A549 (cell line): ENCODE data around the gene SWI5. TPM values are rescaled to one million over a fixed set of nuclear protein-coding genes. Genes with fewer than 3 reads are reported as not detected.

Experiments
- ATAC-seq, 2 experiments: fragments of 200-7000 bp in 1 of 2; fragments of >200 bp in 1 of 2; cut with Nextera tagmentation in 1 of 2; cut with Tn5 transposase in 1 of 2; 3 replicates each; pipeline versions ENCODE4 v1.8.0 to v1.9.1; 2018 to 2020; ENCODE audit warnings: mild to moderate bottlenecking in 1 of 2, moderate library complexity in 1 of 2
- CTCF ChIA-PET: fragments of 300-600 bp; sonication (Branson Sonifier 250); formaldehyde crosslinking; extraction: SDS; loops from one replicate; lab custom pipeline; 2021; ENCODE audit warnings: antibody characterized with exemption, inconsistent platforms; lab: Yijun Ruan, JAX
- POLR2A ChIA-PET: fragments of 350-600 bp; formaldehyde crosslinking; extraction: SDS; loops from one replicate; lab custom pipeline; 2021; ENCODE audit warnings: antibody characterized with exemption, inconsistent platforms; lab: Yijun Ruan, JAX
- DNase-seq, 2 experiments: peaks; one replicate each; pipeline versions ENCODE4 v3.0.0 to v3.0.0-alpha.2; 2011 to 2016; ENCODE audit warnings: low read depth in 1 of 2, low spot score in 1 of 2
- FAIRE-seq: peaks from 2 replicates; lab custom pipeline; 2011; peaks lifted over from hg19 to GRCh38; lab: Jason Lieb, UNC
- H3K27ac ChIP-seq, 2 experiments: fragments of >200 bp; sonication (Bioruptor Twin); formaldehyde crosslinking; 3 replicates each; pipeline ENCODE4 v1.5.1; 2016 to 2017
- H3K4me1 ChIP-seq: fragments of >200 bp; sonication (Bioruptor Twin); formaldehyde crosslinking; 3 replicates; pipeline ENCODE4 v1.6.1; 2016
- H3K4me2 ChIP-seq: fragments of >200 bp; sonication (Bioruptor Twin); formaldehyde crosslinking; 3 replicates; pipeline ENCODE4 v1.6.1; 2016
- H3K4me3 ChIP-seq: fragments of >200 bp; sonication (Bioruptor Twin); formaldehyde crosslinking; 3 replicates; pipeline ENCODE4 v1.5.1; 2016
- H3K9me3 ChIP-seq: fragments of >200 bp; sonication (Bioruptor Twin); formaldehyde crosslinking; 3 replicates; pipeline ENCODE4 v1.6.1; 2016
- CHD4 ChIP-seq: fragments of 200-600 bp; sonication (generic); IDR thresholded peaks from 2 replicates; pipeline ENCODE4 v1.6.1; 2016; ENCODE audit warnings: antibody characterized with exemption, mild to moderate bottlenecking, borderline replicate concordance
- EHMT2 ChIP-seq: fragments of 200-600 bp; sonication (generic); IDR thresholded peaks from 2 replicates; pipeline ENCODE4 v1.6.1; 2016; ENCODE audit warnings: antibody characterized with exemption, low read depth, mild to moderate bottlenecking, moderate library complexity
- ESRRA ChIP-seq: fragments of 150-350 bp; IDR thresholded peaks from 2 replicates; pipeline ENCODE4 v1.6.1; 2014; ENCODE audit warnings: mild to moderate bottlenecking, low read length, borderline replicate concordance
- HOXA7 ChIP-seq: fragments of 250-450 bp; sonication (Bioruptor Pico); IDR thresholded peaks from 2 replicates; pipeline ENCODE4 v1.5.0; 2020; ENCODE audit warnings: mild to moderate bottlenecking, moderate library complexity
- HOXB5 ChIP-seq: fragments of 250-450 bp; sonication (Bioruptor Pico); IDR thresholded peaks from 2 replicates; pipeline ENCODE4 v1.5.0; 2020; ENCODE audit warnings: mild to moderate bottlenecking, moderate library complexity
- JUNB ChIP-seq: fragments of >200 bp; sonication (Bioruptor Twin); formaldehyde crosslinking; IDR thresholded peaks from 2 replicates; pipeline ENCODE4 v1.6.1; 2016
- KDM5A ChIP-seq: fragments of 200-600 bp; sonication (generic); IDR thresholded peaks from 2 replicates; pipeline ENCODE4 v1.6.1; 2016; ENCODE audit warnings: antibody characterized with exemption, mild to moderate bottlenecking
- MAFK ChIP-seq: fragments of 450-650 bp; IDR thresholded peaks from 2 replicates; pipeline ENCODE4 v1.6.1; 2014; ENCODE audit not compliant: partially characterized antibody
- MAZ ChIP-seq: fragments of 150-350 bp; IDR thresholded peaks from 2 replicates; pipeline ENCODE4 v1.6.1; 2014; ENCODE audit warnings: antibody characterized with exemption, low read depth, low read length, borderline replicate concordance
- MYC ChIP-seq: IDR thresholded peaks from 2 replicates; pipeline ENCODE4 v1.6.1; 2012; ENCODE audit warnings: mild to moderate bottlenecking, inconsistent platforms, low read length, improper control_type of control experiment, borderline replicate concordance
- NR3C1 ChIP-seq: fragments of >200 bp; sonication (Bioruptor Twin); formaldehyde crosslinking; IDR thresholded peaks from 3 replicates; pipeline ENCODE4 v1.6.1; 2017
- POLR2A ChIP-seq: IDR thresholded peaks from 2 replicates; pipeline ENCODE4 v1.6.1; 2012; ENCODE audit warnings: mild to moderate bottlenecking, low read length
- RARB ChIP-seq: fragments of 250-450 bp; sonication (Bioruptor Pico); IDR thresholded peaks from 2 replicates; pipeline ENCODE4 v1.8.0; 2021; ENCODE audit warnings: mild to moderate bottlenecking, moderate library complexity
- SREBF2 ChIP-seq: fragments of 450-650 bp; IDR thresholded peaks from 2 replicates; pipeline ENCODE4 v1.6.1; 2014; ENCODE audit warnings: mild to moderate bottlenecking, moderate library complexity
- TFCP2L1 ChIP-seq: fragments of 250-450 bp; sonication (Bioruptor Pico); IDR thresholded peaks from 2 replicates; pipeline ENCODE4 v1.5.0; 2021; ENCODE audit warnings: mild to moderate bottlenecking
- ZC3H11A ChIP-seq: fragments of 450-650 bp; IDR thresholded peaks from 2 replicates; pipeline ENCODE4 v1.6.1; 2014; ENCODE audit warnings: antibody characterized with exemption, mild to moderate bottlenecking
- ZNF302 ChIP-seq: fragments of 250-450 bp; sonication (Bioruptor Pico); IDR thresholded peaks from 2 replicates; pipeline ENCODE4 v1.9.0; 2021; ENCODE audit warnings: inconsistent platforms, mild to moderate bottlenecking, moderate library complexity
- WGBS: methylation state at CpG from one replicate; pipeline ENCODE4 v1.1.6; 2017; ENCODE audit errors: missing lambda C conversion rate; 5-methylcytosine and 5-hydroxymethylcytosine counted together
- polyA plus RNA-seq, 4 experiments: library from polyadenylated mRNA; depleted of rRNA in 3 of 4; stranded (reverse); fragments of >200 nt; fragmentation: RNase III in 1 of 4; extraction: RNeasy Plus Mini Kit Qiagen cat#74134 plus additional on column Dnase treatment in 1 of 4; gene quantifications; 2 replicates in 3 of 4; 3 replicates in 1 of 4; pipeline ENCODE4 v1.2.3, GENCODE V29; 2011 to 2017
- small RNA-seq, 6 experiments: library from RNA; depleted of rRNA; stranded (forward); fragments of <200 nt; gene quantifications; one replicate each; pipeline ENCODE3, GENCODE V24; 2012
- TF ChIP-seq, protein P1 (sequence below): IDR thresholded peaks from 2 replicates; pipeline ENCODE4 v1.6.1; 2012; ENCODE audit warnings: low read depth, borderline replicate concordance
- TF ChIP-seq, protein P2 (sequence below): fragments of 150-350 bp; IDR thresholded peaks from 2 replicates; pipeline ENCODE4 v1.6.1; 2014; ENCODE audit warnings: low read depth, mild to moderate bottlenecking, low read length
- TF ChIP-seq, protein P3 (sequence below): fragments of 450-650 bp; IDR thresholded peaks from 2 replicates; pipeline ENCODE4 v1.6.1; 2014; ENCODE audit warnings: antibody characterized with exemption
- TF ChIP-seq, protein P4 (sequence below): fragments of >200 bp; sonication (Bioruptor Twin); formaldehyde crosslinking; IDR thresholded peaks from 3 replicates; pipeline ENCODE4 v1.5.1; 2016
- TF ChIP-seq, protein P5 (sequence below): fragments of >200 bp; sonication (Bioruptor Twin); formaldehyde crosslinking; IDR thresholded peaks from 2 replicates; pipeline ENCODE4 v1.6.1; 2016

The SWI5 gene
- polyA plus RNA-seq, 2 of the 4 experiments (the other 2 are of a cell fraction) = 45.3 to 66.8 TPM

DNA sequence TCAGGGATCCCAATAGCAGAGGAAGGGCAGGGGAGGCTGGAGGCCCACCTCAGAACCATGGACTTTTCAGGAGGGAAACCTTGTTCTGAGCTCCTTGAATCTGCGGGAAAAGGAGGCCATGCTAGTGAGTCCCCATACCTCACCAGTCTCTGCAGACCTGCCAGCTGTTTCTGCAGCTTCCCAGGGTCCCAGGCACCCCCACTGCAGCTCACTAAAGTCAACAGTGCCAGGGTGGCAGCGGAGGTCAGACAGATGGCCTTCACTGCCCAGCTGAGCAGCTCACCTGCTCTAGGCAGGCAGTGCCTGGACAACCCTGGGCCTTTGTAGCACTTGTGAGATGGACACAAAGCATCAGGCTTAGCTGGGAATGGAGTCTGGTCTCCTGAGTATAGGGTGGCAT is 59.8 kb downstream of the SWI5 start:
- Histone ChIP-seq H3K9me3 (no peaks in the 10 kb centered on the region), H3K4me1 (0 out of 3 replicates have a peak, but pooled peaks cover 4% of the 10 kb centered on the region), H3K27ac (no peak overlapping the region), H3K4me2 (no peak overlapping the region), H3K4me3 (no peak overlapping the region)
- POLR2A ChIA-PET = interaction anchor here (1.0 kb wide), 1 partner anchor 36 kb away, joined by 3 read pairs; no protein-coding TSS in a partner anchor
- CTCF ChIA-PET = interaction anchor here (1.1 to 6.6 kb wide), 7 partner anchors 10 to 47 kb away, joined by 3 to 40 read pairs (median 3); no protein-coding TSS in a partner anchor
- no peak for TF ChIP-seq RARB (CRISPR knock-in tag)
- no peak for TF ChIP-seq POLR2A
- TF ChIP-seq, protein P1, sequence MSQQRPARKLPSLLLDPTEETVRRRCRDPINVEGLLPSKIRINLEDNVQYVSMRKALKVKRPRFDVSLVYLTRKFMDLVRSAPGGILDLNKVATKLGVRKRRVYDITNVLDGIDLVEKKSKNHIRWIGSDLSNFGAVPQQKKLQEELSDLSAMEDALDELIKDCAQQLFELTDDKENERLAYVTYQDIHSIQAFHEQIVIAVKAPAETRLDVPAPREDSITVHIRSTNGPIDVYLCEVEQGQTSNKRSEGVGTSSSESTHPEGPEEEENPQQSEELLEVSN = no peak
- DNase-seq = no peak
- 82% methylated on average over 2 of the region's 2 CpGs for WGBS
- no peak for FAIRE-seq
- ATAC-seq = no peak

DNA sequence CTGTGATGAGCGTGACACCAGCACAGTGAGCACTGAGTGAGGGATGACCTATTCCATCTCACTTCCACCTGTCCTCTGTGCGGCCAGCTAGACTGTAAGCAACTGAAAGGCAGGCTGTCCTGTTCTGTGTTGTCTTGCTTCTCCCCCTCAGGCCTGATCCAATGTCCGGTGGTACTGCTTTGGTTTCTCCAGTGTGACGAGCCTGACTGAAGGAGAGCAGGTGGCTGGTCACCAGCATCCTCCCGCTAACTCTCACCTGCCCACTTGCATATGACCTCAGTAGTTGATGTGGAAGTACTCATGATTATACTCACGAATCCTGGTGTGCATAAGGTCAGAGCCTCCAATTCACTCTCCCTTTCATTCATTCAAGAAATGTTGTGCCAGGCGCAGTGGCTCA is 61.9 kb downstream of the SWI5 start:
- WGBS = 95% methylated on average over 7 of the region's 7 CpGs
- ChIA-PET CTCF (interaction anchor here (0.7 to 6.6 kb wide), 6 partner anchors 8 to 43 kb away, joined by 3 to 40 read pairs (median 4); no protein-coding TSS in a partner anchor), POLR2A (no interaction called here)

More for the DNA sequence above, 61.9 kb downstream of the SWI5 start:
- TF ChIP-seq, protein P2, sequence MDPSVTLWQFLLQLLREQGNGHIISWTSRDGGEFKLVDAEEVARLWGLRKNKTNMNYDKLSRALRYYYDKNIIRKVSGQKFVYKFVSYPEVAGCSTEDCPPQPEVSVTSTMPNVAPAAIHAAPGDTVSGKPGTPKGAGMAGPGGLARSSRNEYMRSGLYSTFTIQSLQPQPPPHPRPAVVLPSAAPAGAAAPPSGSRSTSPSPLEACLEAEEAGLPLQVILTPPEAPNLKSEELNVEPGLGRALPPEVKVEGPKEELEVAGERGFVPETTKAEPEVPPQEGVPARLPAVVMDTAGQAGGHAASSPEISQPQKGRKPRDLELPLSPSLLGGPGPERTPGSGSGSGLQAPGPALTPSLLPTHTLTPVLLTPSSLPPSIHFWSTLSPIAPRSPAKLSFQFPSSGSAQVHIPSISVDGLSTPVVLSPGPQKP = no peak
- TF ChIP-seq HOXB5 (no peak), ZNF302 (CRISPR knock-in tag) (no peak), CHD4 (no peak), HOXA7 (no peak), KDM5A (no peak), MAFK (no peak), SREBF2 (no peak), JUNB (no peak), ZC3H11A (no peak), ESRRA (no peak), TFCP2L1 (CRISPR knock-in tag) (no peak), POLR2A (no peak), EHMT2 (no peak), MYC (no peak), MAZ (no peak), NR3C1 (no peak)
- TF ChIP-seq, protein P3, sequence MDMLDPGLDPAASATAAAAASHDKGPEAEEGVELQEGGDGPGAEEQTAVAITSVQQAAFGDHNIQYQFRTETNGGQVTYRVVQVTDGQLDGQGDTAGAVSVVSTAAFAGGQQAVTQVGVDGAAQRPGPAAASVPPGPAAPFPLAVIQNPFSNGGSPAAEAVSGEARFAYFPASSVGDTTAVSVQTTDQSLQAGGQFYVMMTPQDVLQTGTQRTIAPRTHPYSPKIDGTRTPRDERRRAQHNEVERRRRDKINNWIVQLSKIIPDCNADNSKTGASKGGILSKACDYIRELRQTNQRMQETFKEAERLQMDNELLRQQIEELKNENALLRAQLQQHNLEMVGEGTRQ = no peak
- TF ChIP-seq, protein P4, sequence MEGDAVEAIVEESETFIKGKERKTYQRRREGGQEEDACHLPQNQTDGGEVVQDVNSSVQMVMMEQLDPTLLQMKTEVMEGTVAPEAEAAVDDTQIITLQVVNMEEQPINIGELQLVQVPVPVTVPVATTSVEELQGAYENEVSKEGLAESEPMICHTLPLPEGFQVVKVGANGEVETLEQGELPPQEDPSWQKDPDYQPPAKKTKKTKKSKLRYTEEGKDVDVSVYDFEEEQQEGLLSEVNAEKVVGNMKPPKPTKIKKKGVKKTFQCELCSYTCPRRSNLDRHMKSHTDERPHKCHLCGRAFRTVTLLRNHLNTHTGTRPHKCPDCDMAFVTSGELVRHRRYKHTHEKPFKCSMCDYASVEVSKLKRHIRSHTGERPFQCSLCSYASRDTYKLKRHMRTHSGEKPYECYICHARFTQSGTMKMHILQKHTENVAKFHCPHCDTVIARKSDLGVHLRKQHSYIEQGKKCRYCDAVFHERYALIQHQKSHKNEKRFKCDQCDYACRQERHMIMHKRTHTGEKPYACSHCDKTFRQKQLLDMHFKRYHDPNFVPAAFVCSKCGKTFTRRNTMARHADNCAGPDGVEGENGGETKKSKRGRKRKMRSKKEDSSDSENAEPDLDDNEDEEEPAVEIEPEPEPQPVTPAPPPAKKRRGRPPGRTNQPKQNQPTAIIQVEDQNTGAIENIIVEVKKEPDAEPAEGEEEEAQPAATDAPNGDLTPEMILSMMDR = no peak
- TF ChIP-seq, protein P5, sequence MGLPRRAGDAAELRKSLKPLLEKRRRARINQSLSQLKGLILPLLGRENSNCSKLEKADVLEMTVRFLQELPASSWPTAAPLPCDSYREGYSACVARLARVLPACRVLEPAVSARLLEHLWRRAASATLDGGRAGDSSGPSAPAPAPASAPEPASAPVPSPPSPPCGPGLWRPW = no peak
- DNase-seq = no peak
- Histone ChIP-seq H3K9me3 (no peaks in the 10 kb centered on the region), H3K4me2 (no peak overlapping the region), H3K4me1 (0 out of 3 replicates have a peak, but pooled peaks cover 4% of the 10 kb centered on the region), H3K4me3 (no peak overlapping the region), H3K27ac (no peak overlapping the region)
- no peak for ATAC-seq
- no peak for FAIRE-seq

Small RNAs within 50 kb of the gene (small RNA-seq; reads per million reads assigned to genes)
- gene MIR199B (0 to 21.9 (median 4.3) reads per million in 6 experiments), gene MIR3154 (0 reads per million in 6 experiments)

Other genes with a start within 250 kb of the SWI5 start
- 6.0 and 7.8 TPM in 2 replicates for gene NAIF1, start 209.0 kb upstream of the SWI5 start, polyA plus RNA-seq (2011; rRNA removed)
- gene NAIF1, start 209.0 kb upstream of the SWI5 start, polyA plus RNA-seq (2017; fragmentation: RNase III; extraction: RNeasy Plus Mini Kit Qiagen cat#74134 plus additional on column Dnase treatment) = 6.8 to 7.6 TPM (median 7.5 TPM) in 3 replicates
- 7.0 TPM in 2 replicates for gene SLC25A25, start 208.0 kb upstream of the SWI5 start, polyA plus RNA-seq (2011; rRNA removed)
- 6.5 to 7.0 TPM (median 7.0 TPM) in 3 replicates for gene SLC25A25, start 208.0 kb upstream of the SWI5 start, polyA plus RNA-seq (2017; fragmentation: RNase III; extraction: RNeasy Plus Mini Kit Qiagen cat#74134 plus additional on column Dnase treatment)
- 79.8 and 94.5 TPM in 2 replicates for gene PTGES2, start 148.5 kb upstream of the SWI5 start, polyA plus RNA-seq (2011; rRNA removed)
- gene PTGES2, start 148.5 kb upstream of the SWI5 start, polyA plus RNA-seq (2017; fragmentation: RNase III; extraction: RNeasy Plus Mini Kit Qiagen cat#74134 plus additional on column Dnase treatment) = 92.6 to 97.2 TPM (median 94.1 TPM) in 3 replicates
- gene LCN2, start 126.8 kb upstream of the SWI5 start, polyA plus RNA-seq (2011; rRNA removed) = 11.9 and 18.1 TPM in 2 replicates
- gene LCN2, start 126.8 kb upstream of the SWI5 start, polyA plus RNA-seq (2017; fragmentation: RNase III; extraction: RNeasy Plus Mini Kit Qiagen cat#74134 plus additional on column Dnase treatment) = 2.3 to 3.0 TPM (median 2.6 TPM) in 3 replicates
- 23.0 and 23.8 TPM in 2 replicates for gene BBLN, start 116.0 kb upstream of the SWI5 start, polyA plus RNA-seq (2011; rRNA removed)
- 23.3 to 28.1 TPM (median 26.0 TPM) in 3 replicates for gene BBLN, start 116.0 kb upstream of the SWI5 start, polyA plus RNA-seq (2017; fragmentation: RNase III; extraction: RNeasy Plus Mini Kit Qiagen cat#74134 plus additional on column Dnase treatment)
- 39.2 and 50.3 TPM in 2 replicates for gene CIZ1, start 84.7 kb upstream of the SWI5 start, polyA plus RNA-seq (2011; rRNA removed)
- gene CIZ1, start 84.7 kb upstream of the SWI5 start, polyA plus RNA-seq (2017; fragmentation: RNase III; extraction: RNeasy Plus Mini Kit Qiagen cat#74134 plus additional on column Dnase treatment) = 83.0 to 93.6 TPM (median 92.5 TPM) in 3 replicates
- gene DNM1, start 72.9 kb upstream of the SWI5 start, polyA plus RNA-seq (2011; rRNA removed) = 60.2 and 70.7 TPM in 2 replicates
- gene DNM1, start 72.9 kb upstream of the SWI5 start, polyA plus RNA-seq (2017; fragmentation: RNase III; extraction: RNeasy Plus Mini Kit Qiagen cat#74134 plus additional on column Dnase treatment) = 99.8 to 139 TPM (median 136 TPM) in 3 replicates
- gene GOLGA2, start 269 bp upstream of the SWI5 start, polyA plus RNA-seq (2011; rRNA removed) = 55.3 and 61.9 TPM in 2 replicates
- 53.9 to 63.2 TPM (median 60.1 TPM) in 3 replicates for gene GOLGA2, start 269 bp upstream of the SWI5 start, polyA plus RNA-seq (2017; fragmentation: RNase III; extraction: RNeasy Plus Mini Kit Qiagen cat#74134 plus additional on column Dnase treatment)
- 29.0 and 43.4 TPM in 2 replicates for gene TRUB2, start 46.2 kb downstream of the SWI5 start, polyA plus RNA-seq (2011; rRNA removed)
- gene TRUB2, start 46.2 kb downstream of the SWI5 start, polyA plus RNA-seq (2017; fragmentation: RNase III; extraction: RNeasy Plus Mini Kit Qiagen cat#74134 plus additional on column Dnase treatment) = 35.3 to 39.0 TPM (median 38.7 TPM) in 3 replicates
- gene COQ4, start 46.6 kb downstream of the SWI5 start, polyA plus RNA-seq (2011; rRNA removed) = 32.5 and 38.0 TPM in 2 replicates
- gene COQ4, start 46.6 kb downstream of the SWI5 start, polyA plus RNA-seq (2017; fragmentation: RNase III; extraction: RNeasy Plus Mini Kit Qiagen cat#74134 plus additional on column Dnase treatment) = 41.3 to 42.8 TPM (median 42.4 TPM) in 3 replicates
- gene SLC27A4, start 64.3 kb downstream of the SWI5 start, polyA plus RNA-seq (2011; rRNA removed) = 14.5 and 14.9 TPM in 2 replicates
- gene SLC27A4, start 64.3 kb downstream of the SWI5 start, polyA plus RNA-seq (2017; fragmentation: RNase III; extraction: RNeasy Plus Mini Kit Qiagen cat#74134 plus additional on column Dnase treatment) = 26.1 to 27.0 TPM (median 26.4 TPM) in 3 replicates
- gene URM1, start 95.1 kb downstream of the SWI5 start, polyA plus RNA-seq (2011; rRNA removed) = 43.6 and 61.6 TPM in 2 replicates
- gene URM1, start 95.1 kb downstream of the SWI5 start, polyA plus RNA-seq (2017; fragmentation: RNase III; extraction: RNeasy Plus Mini Kit Qiagen cat#74134 plus additional on column Dnase treatment) = 49.5 to 50.6 TPM (median 49.7 TPM) in 3 replicates
- gene CERCAM, start 144.6 kb downstream of the SWI5 start, polyA plus RNA-seq (2011; rRNA removed) = 16.5 and 16.6 TPM in 2 replicates
- gene CERCAM, start 144.6 kb downstream of the SWI5 start, polyA plus RNA-seq (2017; fragmentation: RNase III; extraction: RNeasy Plus Mini Kit Qiagen cat#74134 plus additional on column Dnase treatment) = 26.1 to 33.3 TPM (median 28.5 TPM) in 3 replicates
- gene ODF2, start 179.7 kb downstream of the SWI5 start, polyA plus RNA-seq (2011; rRNA removed) = 22.9 and 24.7 TPM in 2 replicates
- gene ODF2, start 179.7 kb downstream of the SWI5 start, polyA plus RNA-seq (2017; fragmentation: RNase III; extraction: RNeasy Plus Mini Kit Qiagen cat#74134 plus additional on column Dnase treatment) = 29.6 to 32.0 TPM (median 30.5 TPM) in 3 replicates
- 41.2 and 49.2 TPM in 2 replicates for gene GLE1, start 228.4 kb downstream of the SWI5 start, polyA plus RNA-seq (2011; rRNA removed)
- gene GLE1, start 228.4 kb downstream of the SWI5 start, polyA plus RNA-seq (2017; fragmentation: RNase III; extraction: RNeasy Plus Mini Kit Qiagen cat#74134 plus additional on column Dnase treatment) = 30.2 to 31.5 TPM (median 30.3 TPM) in 3 replicates